Measurements from ENCODE around the gene FERMT3. TPM values are rescaled to one million over a fixed set of nuclear protein-coding genes. Genes with fewer than 3 reads are reported as not detected.

The FERMT3 gene
- total and polyA plus RNA-seq, 2 of the 13 experiments (the other 11 are each of a cell fraction or from before 2014, with no cell fraction given), result 0.29 TPM; not detected in 1

DNA sequence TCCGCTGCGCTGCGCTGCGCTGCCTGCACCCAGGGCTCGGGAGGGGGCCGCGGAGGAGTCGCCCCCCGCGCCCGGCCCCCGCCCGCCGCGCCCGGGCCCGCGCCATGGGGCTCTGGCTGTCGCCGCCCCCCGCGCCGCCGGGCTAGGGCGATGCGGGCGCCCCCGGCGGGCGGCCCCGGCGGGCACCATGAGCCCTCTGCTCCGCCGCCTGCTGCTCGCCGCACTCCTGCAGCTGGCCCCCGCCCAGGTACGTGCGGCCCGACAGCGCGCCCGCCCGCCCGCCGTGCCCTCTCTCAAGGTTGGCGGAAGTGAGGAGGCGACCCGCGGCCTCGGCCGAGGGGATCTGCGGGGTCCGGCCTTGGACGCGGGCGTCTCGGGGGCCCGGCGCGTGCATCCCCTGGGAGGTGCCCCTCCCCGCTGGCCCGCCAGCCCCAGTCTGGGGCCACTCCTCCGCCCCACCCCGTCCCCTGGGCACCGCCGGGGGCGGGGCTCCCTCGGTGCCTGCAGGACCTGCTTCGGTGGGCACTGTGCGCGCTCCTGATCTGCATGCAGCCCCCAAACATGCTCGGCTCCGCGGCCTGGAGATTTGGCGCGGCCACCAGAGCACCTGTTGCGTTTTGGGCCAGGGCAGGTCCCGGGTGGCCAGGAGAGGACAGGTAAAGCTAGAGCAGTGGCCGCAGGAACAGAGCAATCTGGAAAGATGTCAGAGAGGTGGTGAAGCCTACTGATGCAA lies 28.3 kb downstream of the FERMT3 start (continued):
- TF ChIP-seq SMAD1 (CRISPR knock-in tag; IDR thresholded peaks at IDR 0.05; ENCODE audit: borderline replicate concordance, low read depth) (no peak), CAMTA2 (CRISPR knock-in tag; IDR thresholded peaks at IDR 0.05; ENCODE audit: borderline replicate concordance) (no peak), HNRNPLL (IDR thresholded peaks at IDR 0.05; ENCODE audit: low read depth, low read length, poor library complexity, severe bottlenecking) (no peak), ZNF335 (CRISPR knock-in tag; IDR thresholded peaks at IDR 0.05) (no peak), NR3C1 (CRISPR knock-in tag; IDR thresholded peaks at IDR 0.05) (no peak), ZNF563 (CRISPR knock-in tag; IDR thresholded peaks at IDR 0.05) (peak; percentile 87), ZNF543 (CRISPR knock-in tag; IDR thresholded peaks at IDR 0.05) (no peak), ZNF101 (CRISPR knock-in tag; IDR thresholded peaks at IDR 0.05; ENCODE audit: borderline replicate concordance, low read depth) (no peak), ZNF530 (CRISPR knock-in tag; IDR thresholded peaks at IDR 0.05; ENCODE audit: low read depth) (no peak), PTBP1 (IDR thresholded peaks at IDR 0.05; ENCODE audit: low read depth, low read length, poor library complexity, severe bottlenecking) (no peak), ZMYM3 (CRISPR knock-in tag; IDR thresholded peaks at IDR 0.05) (no peak), ZBTB38 (CRISPR knock-in tag; IDR thresholded peaks at IDR 0.05) (peak; percentile 38; the same call in 1 of the 2 replicates), REL (CRISPR knock-in tag; conservative IDR thresholded peaks at IDR 0.05) (no peak; the same call in 1 of the 2 replicates), XBP1 (CRISPR knock-in tag; IDR thresholded peaks at IDR 0.05) (no peak), ZNF775 (CRISPR knock-in tag; IDR thresholded peaks at IDR 0.05; ENCODE audit: borderline replicate concordance) (no peak), ZNF766 (CRISPR knock-in tag; IDR thresholded peaks at IDR 0.05; ENCODE audit: borderline replicate concordance) (no peak), ZNF17 (CRISPR knock-in tag; IDR thresholded peaks at IDR 0.05) (no peak), SYNCRIP (IDR thresholded peaks at IDR 0.05; ENCODE audit: insufficient read depth, low read depth, low read length) (no peak), ZNF317 (CRISPR knock-in tag; IDR thresholded peaks at IDR 0.05) (no peak), ATF6 (CRISPR knock-in tag; conservative IDR thresholded peaks at IDR 0.05) (no peak), CCDC6 (CRISPR knock-in tag; IDR thresholded peaks at IDR 0.05) (no peak), ZNF546 (CRISPR knock-in tag; conservative IDR thresholded peaks at IDR 0.05) (no peak), TGIF2 (CRISPR knock-in tag; IDR thresholded peaks at IDR 0.05) (no peak), SP5 (CRISPR knock-in tag; IDR thresholded peaks at IDR 0.05; ENCODE audit: borderline replicate concordance, low read depth) (peak; percentile 88), ARNT2 (CRISPR knock-in tag; IDR thresholded peaks at IDR 0.05; ENCODE audit: low read depth) (0 out of 2 replicates have a peak, but pooled peaks have one; percentile 50), SOX13 (IDR thresholded peaks at IDR 0.05) (no peak), SOX13 (CRISPR knock-in tag; conservative IDR thresholded peaks at IDR 0.05 in 1 of 2, IDR thresholded peaks at IDR 0.05 in 1 of 2) (0 out of 4 replicates have a peak, but pooled peaks of 1 of the 2 experiments have one; percentile 10), SOX5 (CRISPR knock-in tag; IDR thresholded peaks at IDR 0.05; ENCODE audit: borderline replicate concordance) (peak; percentile 17; the same call in 1 of the 2 replicates), MAFK (conservative IDR thresholded peaks at IDR 0.05 in 1 of 2, IDR thresholded peaks at IDR 0.05 in 1 of 2; ENCODE audit: low read length in 2 of 2) (no peak), CC2D1A (CRISPR knock-in tag; IDR thresholded peaks at IDR 0.05) (no peak)
